Activated CD4-positive, alpha-beta T cell treated with anti-CD3 and anti-CD28 coated beads for 48 hours (primary cell): ENCODE measurements around the gene ADTRP.

ENCODE experiments used
- DNase-seq: peaks from one replicate; pipeline ENCODE4 v3.0.0-alpha.2; 2020

ADTRP gene

GRCh38 chr6:11754625-11755271 is 23.9 kb downstream of the ADTRP start:
- no peak for DNase-seq

- no peak for DNase-seq
Observed at GRCh38 chr6:11753798-11754197, 24.8 kb downstream of the ADTRP start.

GRCh38 chr6:11752360-11752759 is 26.2 kb downstream of the ADTRP start:
- no peak for DNase-seq

GRCh38 chr6:11750682-11751081 is 27.9 kb downstream of the ADTRP start:
- no peak for DNase-seq

GRCh38 chr6:11748591-11749210 is 29.9 kb downstream of the ADTRP start:
- no peak for DNase-seq

GRCh38 chr6:11747021-11747420 is 31.6 kb downstream of the ADTRP start:
- no peak for DNase-seq

GRCh38 chr6:11744753-11745152 is 33.9 kb downstream of the ADTRP start:
- no peak for DNase-seq

GRCh38 chr6:11744101-11744500 is 34.5 kb downstream of the ADTRP start:
- no peak for DNase-seq

- DNase-seq = no peak
Observed at GRCh38 chr6:11740875-11741274, 37.7 kb downstream of the ADTRP start.

- DNase-seq = no peak
Observed at GRCh38 chr6:11738661-11739375, 39.8 kb downstream of the ADTRP start.

- no peak for DNase-seq
Observed at GRCh38 chr6:11738234-11738633, 40.4 kb downstream of the ADTRP start.

GRCh38 chr6:11736601-11737000 is 42.0 kb downstream of the ADTRP start:
- no peak for DNase-seq

GRCh38 chr6:11734861-11735613 is 43.6 kb downstream of the ADTRP start:
- DNase-seq = no peak

GRCh38 chr6:11732036-11732631 is 46.5 kb downstream of the ADTRP start:
- peak; percentile 84 for DNase-seq

GRCh38 chr6:11731423-11731822 is 47.2 kb downstream of the ADTRP start:
- no peak for DNase-seq

- DNase-seq = peak; percentile 68
Observed at GRCh38 chr6:11730641-11731040, 48.0 kb downstream of the ADTRP start.

GRCh38 chr6:11729076-11729475 is 49.5 kb downstream of the ADTRP start:
- peak; percentile 73 for DNase-seq

GRCh38 chr6:11727998-11728961 is 50.3 kb downstream of the ADTRP start:
- DNase-seq = peak; percentile 39

GRCh38 chr6:11727346-11727997 is 51.1 kb downstream of the ADTRP start:
- no peak for DNase-seq

- DNase-seq = no peak
Observed at GRCh38 chr6:11724286-11724685, 54.3 kb downstream of the ADTRP start.
